IMR-90 (cell line): ENCODE results near the gene ZNF423. TPM values are rescaled to one million over a fixed set of nuclear protein-coding genes. Genes with fewer than 3 reads are reported as not detected.

Experiments used
- ATAC-seq: fragments of 200-7000 bp; cut with Tn5 transposase; 2 replicates; pipeline ENCODE4 v1.9.1; 2020; ENCODE audit warnings: low read depth, mild to moderate bottlenecking, moderate library complexity
- BruUV-seq: library from RNA; stranded (reverse); fragments of 400-500 nt; replicated peaks from 2 replicates; lab custom pipeline; 2021; lab: Mats Ljungman, UMichigan
- CTCF ChIA-PET: fragments of 300-600 bp; formaldehyde crosslinking; extraction: SDS; loops from one replicate; lab custom pipeline; 2021; ENCODE audit warnings: antibody characterized with exemption; lab: Yijun Ruan, JAX
- POLR2A ChIA-PET: fragments of 300-600 bp; sonication (Branson Sonifier 250); formaldehyde crosslinking; loops from one replicate; lab custom pipeline; 2022; ENCODE audit warnings: antibody characterized with exemption; ENCODE audit not compliant: unreplicated experiment; lab: Charles Lee
- DNase-seq: peaks from one replicate; pipeline ENCODE4 v3.0.0; 2013
- H2AFZ ChIP-seq: replicated peaks from 2 replicates; pipeline ENCODE3; 2013; ENCODE audit warnings: low read length, mild to moderate bottlenecking; ENCODE audit not compliant: poor library complexity
- H2AK5ac ChIP-seq: 2 replicates; pipeline ENCODE4 v1.6.1; 2013; ENCODE audit warnings: low read depth, low read length, inconsistent platforms
- H2AK9ac ChIP-seq: replicated peaks from 2 replicates; pipeline ENCODE3; 2013; ENCODE audit warnings: mild to moderate bottlenecking, low read depth, low read length, moderate library complexity; ENCODE audit not compliant: poor library complexity
- H2BK120ac ChIP-seq: 2 replicates; pipeline ENCODE4 v1.6.1; 2013; ENCODE audit warnings: low read depth, low read length, inconsistent platforms
- H2BK15ac ChIP-seq: 3 replicates; pipeline ENCODE4 v1.6.1; 2013; ENCODE audit warnings: low read depth, low read length, inconsistent platforms
- H2BK20ac ChIP-seq: 2 replicates; pipeline ENCODE4 v1.6.1; 2013; ENCODE audit warnings: low read depth, mild to moderate bottlenecking, inconsistent platforms, low read length, moderate library complexity
- H2BK5ac ChIP-seq: 2 replicates; pipeline ENCODE4 v1.6.1; 2013; ENCODE audit warnings: mild to moderate bottlenecking, low read depth, low read length, inconsistent platforms; ENCODE audit not compliant: poor library complexity, severe bottlenecking
- H3K14ac ChIP-seq: replicated peaks from 2 replicates; pipeline ENCODE4 v1.6.1; 2013; ENCODE audit warnings: low read depth, low read length, inconsistent platforms
- H3K18ac ChIP-seq: 2 replicates; pipeline ENCODE4 v1.6.1; 2013; ENCODE audit warnings: low read depth, low read length, control low read depth
- H3K23ac ChIP-seq: 2 replicates; pipeline ENCODE4 v1.6.1; 2013; ENCODE audit warnings: low read depth, low read length, inconsistent platforms
- H3K27ac ChIP-seq: 2 replicates; pipeline ENCODE4 v1.5.1; 2013; ENCODE audit warnings: mild to moderate bottlenecking, control low read depth, low read length; ENCODE audit not compliant: insufficient read depth
- H3K27me3 ChIP-seq: 2 replicates; pipeline ENCODE4 v1.6.1; 2013; ENCODE audit warnings: low read length; ENCODE audit not compliant: control insufficient read depth, insufficient read depth
- H3K36me3 ChIP-seq: 2 replicates; pipeline ENCODE4 v1.6.1; 2013; ENCODE audit warnings: low read length, mixed read lengths; ENCODE audit not compliant: control insufficient read depth, insufficient read depth
- H3K4ac ChIP-seq: 2 replicates; pipeline ENCODE4 v1.6.1; 2013; ENCODE audit warnings: low read depth, low read length, inconsistent platforms
- H3K4me1 ChIP-seq: 2 replicates; pipeline ENCODE4 v1.6.1; 2013; ENCODE audit warnings: low read length, mixed read lengths; ENCODE audit not compliant: control insufficient read depth, insufficient read depth
- H3K4me2 ChIP-seq: 2 replicates; pipeline ENCODE4 v1.6.1; 2013; ENCODE audit warnings: low read depth, mild to moderate bottlenecking, control low read depth, low read length, moderate library complexity
- H3K4me3 ChIP-seq: 2 replicates; pipeline ENCODE4 v1.5.1; 2013; ENCODE audit warnings: low read depth, mild to moderate bottlenecking, control low read depth, low read length, moderate library complexity; ENCODE audit not compliant: insufficient read depth
- H3K56ac ChIP-seq: 2 replicates; pipeline ENCODE4 v1.6.1; 2013; ENCODE audit warnings: low read length, inconsistent platforms; ENCODE audit not compliant: insufficient read depth; ENCODE audit errors: extremely low read depth
- H3K79me1 ChIP-seq, 2 experiments: 2 replicates each; pipeline ENCODE4 v1.6.1; 2013; ENCODE audit warnings: low read length in 2 of 2, inconsistent platforms in 1 of 2, low read depth in 1 of 2
- H3K9ac ChIP-seq: 2 replicates; pipeline ENCODE4 v1.6.1; 2013; ENCODE audit warnings: low read depth, low read length, control low read depth
- H3K9me1 ChIP-seq: 2 replicates; pipeline ENCODE4 v1.6.1; 2013; ENCODE audit warnings: low read length, inconsistent platforms; ENCODE audit not compliant: insufficient read depth
- H3K9me3 ChIP-seq: 2 replicates; pipeline ENCODE4 v1.6.1; 2013; ENCODE audit warnings: low read length; ENCODE audit not compliant: control insufficient read depth, insufficient read depth
- H4K20me1 ChIP-seq: 2 replicates; pipeline ENCODE4 v1.6.1; 2013; ENCODE audit warnings: low read length, inconsistent platforms; ENCODE audit not compliant: insufficient read depth
- H4K5ac ChIP-seq: 2 replicates; pipeline ENCODE4 v1.6.1; 2013; ENCODE audit warnings: mild to moderate bottlenecking, low read depth, low read length, control low read depth
- H4K8ac ChIP-seq, 2 experiments: 2 replicates each; pipeline ENCODE4 v1.6.1; 2013; ENCODE audit warnings: low read depth in 2 of 2, low read length in 2 of 2, control low read depth in 1 of 2, inconsistent platforms in 1 of 2
- H4K91ac ChIP-seq: 2 replicates; pipeline ENCODE4 v1.6.1; 2013; ENCODE audit warnings: low read depth, low read length, inconsistent platforms; ENCODE audit not compliant: insufficient read depth
- MAFK ChIP-seq: IDR thresholded peaks from 2 replicates; pipeline ENCODE4 v1.6.1; 2012; ENCODE audit warnings: low read depth, low read length, improper control_type of control experiment
- POLR2A ChIP-seq: IDR thresholded peaks from 2 replicates; pipeline ENCODE4 v1.6.1; 2012; ENCODE audit warnings: mild to moderate bottlenecking, low read depth, low read length
- WGBS, 2 experiments: methylation state at CpG; one replicate each; pipeline versions ENCODE4 v1.1.5 to v1.1.7; 2013; ENCODE audit warnings: missing lambda C conversion rate in 2 of 2; ENCODE audit not compliant: insufficient read length in 1 of 2; ENCODE audit errors: extremely low coverage in 2 of 2; 5-methylcytosine and 5-hydroxymethylcytosine counted together
- dilution Hi-C: fragments of 300-500 bp; cut with HindIII; formaldehyde crosslinking; loops from one replicate; pipeline ENCODE4 v1.14.3; 2018; ENCODE audit warnings: low sequenced_read_pairs; ENCODE audit not compliant: unreplicated experiment
- in situ Hi-C: fragments of 300-500 bp; cut with MboI; formaldehyde crosslinking; loops from 3 replicates; pipeline ENCODE4 v1.14.3; 2019; ENCODE audit warnings: low sequenced_read_pairs, inconsistent platforms, mixed read lengths
- intact Hi-C: fragments of 100-400 bp; cut with micrococcal nuclease; formaldehyde crosslinking; loops from 2 replicates; pipeline ENCODE4 v1.10.0; 2022
- polyA plus RNA-seq, 3 experiments: library from polyadenylated mRNA; depleted of rRNA; stranded (reverse); fragments of >200 nt; gene quantifications; 2 replicates each; pipeline ENCODE4 v1.2.3, GENCODE V29; 2012; ENCODE audit warnings: low replicate concordance in 1 of 3
- total RNA-seq: library from RNA; depleted of rRNA; stranded (reverse); fragments of >200 nt; gene quantifications from 2 replicates; pipeline ENCODE4 v1.2.3, GENCODE V29; 2012

The ZNF423 gene
- total and polyA plus RNA-seq, 2 of the 4 experiments (the other 2 are of a cell fraction): under 0.01 to 0.10 TPM

DNA sequence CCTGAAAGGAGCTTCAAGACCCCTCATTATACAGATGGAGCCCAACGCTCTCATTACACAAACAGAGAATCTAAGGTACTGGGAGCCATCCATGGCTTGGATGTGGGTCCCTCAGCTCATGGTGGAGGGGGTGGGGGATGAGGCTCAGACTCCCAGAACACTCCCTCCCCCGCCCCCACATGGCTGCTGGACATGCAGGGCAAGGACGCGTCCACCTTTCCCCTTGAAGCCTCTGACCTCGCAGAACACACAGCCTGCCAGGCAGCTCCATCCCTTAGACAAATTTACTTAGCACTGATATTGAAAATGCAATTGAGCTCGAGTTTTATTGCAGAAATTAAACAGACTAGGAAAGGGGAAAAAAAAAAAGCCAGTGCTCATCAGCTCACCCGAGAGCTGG is 203.9 kb downstream of the ZNF423 start:
- H3K18ac ChIP-seq: no peak overlapping the region
- intact Hi-C loops (no loop called here), dilution Hi-C loops (no loop called here), in situ Hi-C loops (no loop called here)
- no peak overlapping the region for H3K9ac ChIP-seq
- H2BK120ac ChIP-seq: no peak overlapping the region
- H3K9me3 ChIP-seq: peaks cover 4% of the 10 kb centered on the region
- peaks cover 16% of the 10 kb centered on the region; the same call in 1 of the 2 replicates for H3K27me3 ChIP-seq
- H3K79me1 ChIP-seq: no peaks in the 10 kb centered on the region
- H3K36me3 ChIP-seq: no peaks in the 10 kb centered on the region
- H3K27ac ChIP-seq: no peak overlapping the region
- no CpG with 5 or more reads among the region's 7 CpGs for WGBS, 2 experiments
- ATAC-seq: no peak
- H3K56ac ChIP-seq: no peak overlapping the region
- H2BK15ac ChIP-seq: no peak overlapping the region
- H4K8ac ChIP-seq: no peak overlapping the region
- no peak overlapping the region for H3K4me3 ChIP-seq
- H4K91ac ChIP-seq: no peak overlapping the region
- no peaks in the 10 kb centered on the region for H4K20me1 ChIP-seq
- H2BK5ac ChIP-seq: no peak overlapping the region
- H2BK20ac ChIP-seq: no peak overlapping the region
- no peak overlapping the region for H3K4me2 ChIP-seq
- H3K4ac ChIP-seq: no peak overlapping the region
- no peak overlapping the region for H3K23ac ChIP-seq
- H2AK5ac ChIP-seq: no peak overlapping the region
- no peak for TF ChIP-seq POLR2A
- no peak for TF ChIP-seq MAFK
- no peaks in the 10 kb centered on the region for H3K9me1 ChIP-seq
- POLR2A ChIA-PET: no interaction called here
- H4K5ac ChIP-seq: no peak overlapping the region
- DNase-seq: no peak
- CTCF ChIA-PET: no interaction called here
- no peak overlapping the region for H2AFZ ChIP-seq
- no peaks in the 10 kb centered on the region for H3K4me1 ChIP-seq
- no peak overlapping the region for H3K14ac ChIP-seq
- no TSS peak for BruUV-seq
- no peak overlapping the region for H2AK9ac ChIP-seq
